GM12873 (cell line): ENCODE results near the gene CD274.

Experiments used
- TF ChIP-seq, protein P1 (sequence below): IDR thresholded peaks from 2 replicates; pipeline ENCODE4 v1.5.1; 2012; ENCODE audit warnings: low read depth, mild to moderate bottlenecking, moderate library complexity, low read length, control low read depth; ENCODE audit not compliant: insufficient read depth; ENCODE audit errors: missing control alignments

CD274 gene

DNA sequence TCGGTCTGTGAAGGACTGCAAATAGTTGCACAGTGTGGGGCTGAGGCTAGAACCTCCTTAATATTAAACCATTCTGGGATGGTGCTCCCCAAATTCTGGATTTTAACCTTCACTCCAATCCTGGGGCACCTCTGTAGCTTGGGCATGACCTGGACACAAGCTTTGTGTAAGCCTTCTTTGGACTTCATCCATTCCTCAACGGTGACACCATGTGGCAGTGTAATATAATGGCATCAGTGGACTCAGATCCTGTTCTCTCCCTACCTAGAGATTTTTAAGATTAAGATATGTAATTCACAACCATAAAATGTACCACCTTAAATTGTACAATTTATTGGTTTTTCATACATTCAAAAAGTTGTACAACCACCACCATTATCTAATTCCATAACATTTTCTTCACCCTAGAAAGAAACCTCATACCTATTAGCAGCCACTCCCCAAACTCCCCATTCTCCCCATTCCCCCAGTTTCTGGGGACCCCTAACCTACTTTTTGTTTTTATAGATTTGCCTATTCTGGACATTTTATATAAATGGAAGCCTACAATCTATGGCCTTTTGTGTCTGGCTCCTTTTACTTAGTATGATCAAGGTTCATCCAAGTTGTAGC, 7.8 kb upstream of the CD274 start:
- TF ChIP-seq, protein P1, sequence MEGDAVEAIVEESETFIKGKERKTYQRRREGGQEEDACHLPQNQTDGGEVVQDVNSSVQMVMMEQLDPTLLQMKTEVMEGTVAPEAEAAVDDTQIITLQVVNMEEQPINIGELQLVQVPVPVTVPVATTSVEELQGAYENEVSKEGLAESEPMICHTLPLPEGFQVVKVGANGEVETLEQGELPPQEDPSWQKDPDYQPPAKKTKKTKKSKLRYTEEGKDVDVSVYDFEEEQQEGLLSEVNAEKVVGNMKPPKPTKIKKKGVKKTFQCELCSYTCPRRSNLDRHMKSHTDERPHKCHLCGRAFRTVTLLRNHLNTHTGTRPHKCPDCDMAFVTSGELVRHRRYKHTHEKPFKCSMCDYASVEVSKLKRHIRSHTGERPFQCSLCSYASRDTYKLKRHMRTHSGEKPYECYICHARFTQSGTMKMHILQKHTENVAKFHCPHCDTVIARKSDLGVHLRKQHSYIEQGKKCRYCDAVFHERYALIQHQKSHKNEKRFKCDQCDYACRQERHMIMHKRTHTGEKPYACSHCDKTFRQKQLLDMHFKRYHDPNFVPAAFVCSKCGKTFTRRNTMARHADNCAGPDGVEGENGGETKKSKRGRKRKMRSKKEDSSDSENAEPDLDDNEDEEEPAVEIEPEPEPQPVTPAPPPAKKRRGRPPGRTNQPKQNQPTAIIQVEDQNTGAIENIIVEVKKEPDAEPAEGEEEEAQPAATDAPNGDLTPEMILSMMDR, result peak; percentile 66

DNA sequence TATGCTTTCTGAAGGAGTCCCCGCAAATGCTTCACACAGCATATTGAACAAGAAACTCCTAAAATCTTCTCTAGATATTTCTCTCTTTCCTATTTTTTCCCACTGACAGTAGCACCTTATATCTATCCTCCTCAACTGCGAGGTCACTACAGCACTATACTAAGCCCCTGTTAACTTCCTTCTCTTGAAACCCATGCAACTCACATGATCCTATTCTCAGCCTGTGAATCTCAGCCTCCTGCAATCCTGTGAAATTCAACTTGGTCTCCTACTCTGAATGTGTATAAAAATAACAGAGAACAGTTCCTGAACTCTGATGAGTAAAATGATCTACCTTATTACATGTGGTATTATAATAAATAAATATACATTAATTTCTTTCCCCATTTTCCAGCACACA, 6.5 kb upstream of the CD274 start:
- TF ChIP-seq, protein P1, result no peak

DNA sequence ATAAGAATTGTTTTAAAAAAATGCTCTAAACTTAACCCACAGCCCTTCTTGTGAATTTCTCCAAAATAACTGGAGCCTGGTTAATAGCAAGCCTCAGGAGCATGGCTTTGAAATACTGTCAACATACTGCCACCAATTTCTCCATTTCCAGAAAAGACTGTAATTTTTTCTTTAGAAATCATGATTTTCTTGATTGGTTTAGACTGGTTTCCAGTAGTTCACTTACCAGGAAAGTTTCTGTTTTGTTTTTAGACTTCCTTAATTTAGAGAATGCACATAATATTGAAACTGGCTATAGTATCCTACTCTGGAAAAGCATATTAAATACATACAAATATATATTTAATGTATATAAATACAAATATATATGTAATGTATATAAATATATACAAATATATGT, 4.5 kb upstream of the CD274 start:
- TF ChIP-seq, protein P1, result no peak

DNA sequence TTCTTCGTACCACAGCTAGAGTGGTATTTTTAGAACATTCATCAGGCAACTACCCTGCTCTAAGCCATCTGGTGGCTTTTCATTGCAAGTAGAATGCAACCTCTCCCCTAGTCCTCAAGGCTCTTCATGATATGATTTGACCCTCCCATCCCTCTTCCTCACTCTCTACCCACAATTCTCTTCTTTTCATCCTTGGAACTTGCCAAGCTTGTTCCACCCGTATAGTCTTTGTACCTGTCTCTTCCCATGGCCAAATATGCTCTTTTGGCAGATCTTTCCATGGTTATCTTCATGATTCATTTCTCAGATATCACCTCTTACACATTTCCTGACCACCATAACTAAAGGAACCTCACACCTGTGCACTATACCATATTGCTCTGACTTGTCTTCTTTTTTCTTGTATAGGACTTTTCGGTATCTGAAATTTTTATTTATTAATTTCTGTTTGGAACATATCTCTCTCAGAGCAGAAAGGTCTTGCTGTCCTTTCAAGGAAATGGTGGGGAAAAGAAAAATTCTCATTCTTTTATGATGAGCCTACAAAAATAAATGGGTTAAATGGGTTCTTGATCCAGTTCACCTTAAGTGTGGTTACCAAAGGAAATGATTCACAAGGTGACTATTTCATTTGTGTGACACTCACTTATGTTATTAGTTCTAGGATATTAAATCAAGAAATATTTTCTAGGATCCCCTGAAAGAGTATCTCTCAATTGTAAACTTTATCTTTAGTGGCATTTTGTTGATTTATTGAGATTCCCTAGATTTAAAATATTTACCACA, 3.7 kb upstream of the CD274 start:
- TF ChIP-seq, protein P1, result peak; percentile 36

DNA sequence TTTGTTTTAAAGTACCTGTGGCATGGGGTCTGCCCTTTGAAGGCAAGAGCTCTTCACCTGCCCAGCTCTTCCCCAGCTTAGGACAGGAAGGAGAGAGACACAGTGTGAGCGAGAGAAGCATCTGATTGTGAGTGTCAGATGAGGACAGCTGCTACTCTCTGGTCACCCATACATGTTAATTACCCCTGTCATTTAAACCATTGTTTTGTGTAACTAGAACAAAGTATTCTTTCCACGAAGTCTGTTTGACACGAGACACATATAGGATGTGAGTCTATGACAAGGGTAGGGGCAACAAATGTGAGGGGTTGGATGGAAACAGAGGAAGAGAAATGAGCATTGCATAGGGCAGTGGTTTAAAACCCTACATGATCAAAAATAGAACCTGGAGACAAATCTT, 3.0 kb upstream of the CD274 start:
- TF ChIP-seq, protein P1, result no peak

DNA sequence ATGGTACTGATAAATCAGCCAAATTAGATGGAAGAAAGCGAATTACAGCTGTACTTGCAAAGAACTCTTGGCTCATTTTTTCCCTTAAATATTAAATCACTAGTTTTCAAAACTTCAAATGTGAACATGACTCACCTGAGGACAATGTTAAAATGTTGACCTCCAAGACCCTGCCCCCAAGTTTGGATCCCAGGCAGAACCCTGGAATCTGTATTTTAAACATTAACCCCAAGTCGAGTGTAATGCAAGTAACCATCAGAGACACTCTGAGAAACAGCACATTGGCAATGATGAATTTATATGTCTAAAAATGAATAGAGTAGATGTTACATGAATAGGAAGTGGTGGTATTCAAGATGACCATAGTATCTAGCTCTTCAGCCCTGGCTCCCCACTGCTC, 2.3 kb upstream of the CD274 start:
- TF ChIP-seq, protein P1, result no peak
